ENCODE measurements around the gene HEPHL1.

HEPHL1 gene

DNA sequence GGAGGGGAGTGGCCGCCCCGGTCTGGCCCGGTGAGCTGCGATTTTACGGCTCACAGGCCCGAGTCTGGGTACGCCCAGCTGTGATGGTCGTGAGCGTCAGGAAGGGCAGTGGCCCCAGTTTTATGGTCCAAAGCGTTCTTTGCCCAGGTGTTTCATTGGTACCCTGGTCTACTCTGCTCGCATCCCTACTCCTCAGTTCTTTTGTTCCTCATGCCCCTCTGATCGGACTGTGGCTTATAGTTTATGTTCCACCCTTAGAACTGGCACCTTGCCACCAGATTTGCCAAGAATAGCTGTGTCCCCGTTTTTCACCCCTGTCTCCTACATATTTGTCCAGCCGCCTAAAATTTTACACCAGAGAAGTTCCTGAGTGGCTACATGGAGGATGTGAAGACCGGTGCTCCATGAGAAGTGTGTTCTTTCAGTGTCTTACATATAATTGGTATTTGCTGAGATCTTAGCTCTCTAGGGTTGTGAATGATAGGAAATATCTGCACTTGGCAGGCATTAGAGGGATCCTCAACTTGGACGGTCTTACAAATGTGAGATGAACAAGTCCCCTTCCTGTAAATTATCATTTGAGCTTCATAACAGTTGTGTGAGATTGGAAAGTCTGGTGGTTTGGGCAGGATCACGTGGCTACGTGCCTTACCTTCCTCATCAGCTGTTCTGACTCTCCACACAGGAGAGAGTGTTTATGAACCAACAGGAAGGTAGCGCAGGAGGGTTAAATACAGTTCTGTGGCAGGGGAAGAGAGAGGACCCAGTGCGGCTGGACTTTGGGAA lies 108.6 kb downstream of the HEPHL1 start:
- H3K36me3 Mint-ChIP-seq (ENCODE audit: low read depth) = no peaks in the 10 kb centered on the region
- no peak overlapping the region for H3K27ac Mint-ChIP-seq
- peaks cover 29% of the 10 kb centered on the region for H3K4me1 Mint-ChIP-seq
- TF ChIP-seq, protein P1, sequence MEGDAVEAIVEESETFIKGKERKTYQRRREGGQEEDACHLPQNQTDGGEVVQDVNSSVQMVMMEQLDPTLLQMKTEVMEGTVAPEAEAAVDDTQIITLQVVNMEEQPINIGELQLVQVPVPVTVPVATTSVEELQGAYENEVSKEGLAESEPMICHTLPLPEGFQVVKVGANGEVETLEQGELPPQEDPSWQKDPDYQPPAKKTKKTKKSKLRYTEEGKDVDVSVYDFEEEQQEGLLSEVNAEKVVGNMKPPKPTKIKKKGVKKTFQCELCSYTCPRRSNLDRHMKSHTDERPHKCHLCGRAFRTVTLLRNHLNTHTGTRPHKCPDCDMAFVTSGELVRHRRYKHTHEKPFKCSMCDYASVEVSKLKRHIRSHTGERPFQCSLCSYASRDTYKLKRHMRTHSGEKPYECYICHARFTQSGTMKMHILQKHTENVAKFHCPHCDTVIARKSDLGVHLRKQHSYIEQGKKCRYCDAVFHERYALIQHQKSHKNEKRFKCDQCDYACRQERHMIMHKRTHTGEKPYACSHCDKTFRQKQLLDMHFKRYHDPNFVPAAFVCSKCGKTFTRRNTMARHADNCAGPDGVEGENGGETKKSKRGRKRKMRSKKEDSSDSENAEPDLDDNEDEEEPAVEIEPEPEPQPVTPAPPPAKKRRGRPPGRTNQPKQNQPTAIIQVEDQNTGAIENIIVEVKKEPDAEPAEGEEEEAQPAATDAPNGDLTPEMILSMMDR (IDR thresholded peaks at IDR 0.05) = no peak
- H3K9me3 Mint-ChIP-seq = peaks cover 4% of the 10 kb centered on the region
- no peak for DNase-seq
- no peak overlapping the region for H3K4me3 Mint-ChIP-seq
- H3K27me3 Mint-ChIP-seq (ENCODE audit: low read depth, poor library complexity) = no peaks in the 10 kb centered on the region

DNA sequence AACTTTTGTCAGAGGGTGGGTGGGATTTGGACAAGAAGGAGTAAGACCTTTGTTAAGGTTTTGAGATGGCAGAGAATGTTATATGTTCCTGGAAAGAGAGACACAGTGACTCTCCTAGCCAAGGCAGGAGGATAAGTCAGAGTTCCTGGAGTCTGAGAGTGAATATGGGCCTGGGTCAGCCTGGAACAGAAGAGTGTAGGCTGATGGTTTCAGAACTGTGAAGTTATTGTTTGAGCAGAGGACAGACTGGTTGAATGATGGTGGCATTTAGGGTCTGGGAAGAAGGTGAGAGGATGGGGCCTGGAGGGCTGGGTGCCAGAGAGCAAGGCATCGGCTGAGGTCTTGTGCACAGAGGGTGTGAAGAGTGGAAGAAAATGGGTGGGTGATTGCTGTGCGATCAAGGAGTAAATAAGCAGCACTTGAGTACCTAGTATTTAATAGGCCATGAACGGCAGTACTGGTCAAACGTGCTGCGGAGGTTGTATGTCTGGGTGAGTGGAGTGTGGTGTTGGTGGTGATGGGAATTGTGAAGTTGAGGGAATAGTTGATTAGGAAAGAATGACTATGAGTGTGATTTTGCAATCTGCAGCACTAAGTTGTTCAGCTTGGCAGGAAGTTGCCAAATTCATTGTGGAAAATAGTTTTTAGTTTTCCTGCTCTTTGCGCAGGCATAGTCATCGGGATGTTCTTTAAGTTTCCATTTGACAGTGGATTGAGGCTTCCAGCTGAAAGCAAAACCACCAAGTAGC lies 109.3 kb downstream of the HEPHL1 start:
- TF ChIP-seq, protein P1 (IDR thresholded peaks at IDR 0.05) = no peak
- Mint-ChIP-seq H3K36me3 (ENCODE audit: low read depth) (peaks cover 3% of the 10 kb centered on the region), H3K9me3 (no peaks in the 10 kb centered on the region), H3K4me3 (no peak overlapping the region), H3K27ac (no peak overlapping the region), H3K4me1 (peaks cover 29% of the 10 kb centered on the region), H3K27me3 (ENCODE audit: low read depth, poor library complexity) (no peaks in the 10 kb centered on the region)
- no peak for DNase-seq

DNA sequence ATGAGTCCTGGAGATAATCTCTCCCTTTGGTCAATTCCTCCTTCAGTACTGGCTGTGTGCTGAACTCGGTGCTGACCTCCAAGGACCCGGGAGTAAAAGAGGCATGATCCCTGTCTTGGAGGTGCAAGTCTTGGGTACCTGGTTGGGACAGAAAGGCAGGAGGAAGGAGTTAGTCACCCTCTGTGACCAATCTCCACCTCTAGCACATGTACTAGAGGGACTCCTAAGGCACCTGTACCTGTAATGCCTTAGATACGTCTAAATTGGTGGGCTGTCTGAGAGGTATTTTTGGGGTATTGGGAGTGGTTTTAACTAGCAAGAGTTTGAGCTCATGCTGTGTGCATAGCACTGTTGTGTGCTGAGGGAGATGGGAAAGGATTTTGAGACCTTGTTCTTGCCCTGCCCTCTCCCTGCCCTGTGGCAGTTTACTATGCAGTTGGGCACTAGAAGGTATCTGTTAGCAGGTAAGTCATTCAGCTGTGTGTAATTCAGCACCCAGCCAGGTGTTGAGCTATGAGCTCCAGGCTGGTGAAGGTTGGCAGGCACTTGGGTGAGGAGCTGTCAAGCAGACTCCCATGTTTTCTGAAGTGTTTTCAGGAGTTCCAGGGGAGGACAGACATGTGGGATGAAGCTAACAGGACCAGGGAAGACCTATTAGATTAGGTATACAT lies 110.0 kb downstream of the HEPHL1 start:
- H3K9me3 Mint-ChIP-seq = no peaks in the 10 kb centered on the region
- no peaks in the 10 kb centered on the region for H3K27me3 Mint-ChIP-seq (ENCODE audit: low read depth, poor library complexity)
- H3K4me1 Mint-ChIP-seq = peaks cover 29% of the 10 kb centered on the region
- TF ChIP-seq, protein P1 (IDR thresholded peaks at IDR 0.05) = no peak
- no peak overlapping the region for H3K27ac Mint-ChIP-seq
- no peak overlapping the region for H3K4me3 Mint-ChIP-seq
- DNase-seq = no peak
- peaks cover 10% of the 10 kb centered on the region for H3K36me3 Mint-ChIP-seq (ENCODE audit: low read depth)

DNA sequence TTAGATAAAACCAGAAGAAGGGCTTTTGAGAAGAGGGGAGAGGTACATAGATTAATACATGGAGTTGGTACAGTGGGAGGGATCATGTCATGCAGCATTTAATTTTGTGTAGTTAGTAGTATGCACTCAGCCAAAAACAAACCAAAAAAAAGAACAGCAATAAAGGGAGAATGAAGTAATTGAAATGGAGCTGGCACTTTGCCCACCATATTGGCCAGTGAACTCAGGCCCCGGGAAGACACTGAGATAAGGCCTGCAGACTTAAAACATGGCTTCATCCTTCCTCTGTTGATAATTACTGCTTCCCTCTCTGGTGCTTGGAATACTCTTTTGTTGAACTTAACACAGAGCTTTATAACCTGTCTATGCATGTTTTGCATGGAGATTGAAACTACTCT lies 110.6 kb downstream of the HEPHL1 start:
- no peak overlapping the region for H3K4me3 Mint-ChIP-seq
- peaks cover 28% of the 10 kb centered on the region for H3K4me1 Mint-ChIP-seq
- TF ChIP-seq, protein P1 (IDR thresholded peaks at IDR 0.05) = no peak
- no peak for DNase-seq
- H3K27ac Mint-ChIP-seq = no peak overlapping the region
- H3K36me3 Mint-ChIP-seq (ENCODE audit: low read depth) = peaks cover 15% of the 10 kb centered on the region
- peaks cover under 1% of the 10 kb centered on the region for H3K9me3 Mint-ChIP-seq
- H3K27me3 Mint-ChIP-seq (ENCODE audit: low read depth, poor library complexity) = no peaks in the 10 kb centered on the region

DNA sequence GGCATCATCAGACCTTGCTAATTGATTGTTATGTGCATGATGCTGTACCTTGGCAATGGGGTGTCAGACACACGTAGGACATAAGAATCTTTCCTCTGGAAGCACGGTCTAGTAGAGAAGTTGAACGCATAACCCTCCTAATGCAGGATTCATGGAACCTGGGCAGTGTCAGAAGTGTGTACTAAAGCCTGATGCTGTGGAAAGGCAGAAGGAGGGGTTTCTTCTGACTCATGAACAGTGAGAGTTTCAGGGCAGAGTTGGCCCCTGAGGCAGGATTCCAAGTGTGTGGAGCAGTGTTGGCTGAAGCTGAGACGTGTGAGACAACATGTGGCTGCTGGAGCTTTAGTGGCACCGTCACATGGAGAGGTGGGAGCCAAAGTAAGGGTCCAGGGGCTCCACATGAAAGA lies 111.0 kb downstream of the HEPHL1 start:
- H3K4me1 Mint-ChIP-seq = peaks cover 23% of the 10 kb centered on the region
- H3K9me3 Mint-ChIP-seq = peaks cover 4% of the 10 kb centered on the region
- no peak overlapping the region for H3K4me3 Mint-ChIP-seq
- TF ChIP-seq, protein P1 (IDR thresholded peaks at IDR 0.05) = no peak
- no peak overlapping the region for H3K27ac Mint-ChIP-seq
- no peak for DNase-seq
- H3K36me3 Mint-ChIP-seq (ENCODE audit: low read depth) = peaks cover 20% of the 10 kb centered on the region
- no peaks in the 10 kb centered on the region for H3K27me3 Mint-ChIP-seq (ENCODE audit: low read depth, poor library complexity)
